Measurements from ENCODE around the gene GRIP1.

Gene GRIP1

DNA sequence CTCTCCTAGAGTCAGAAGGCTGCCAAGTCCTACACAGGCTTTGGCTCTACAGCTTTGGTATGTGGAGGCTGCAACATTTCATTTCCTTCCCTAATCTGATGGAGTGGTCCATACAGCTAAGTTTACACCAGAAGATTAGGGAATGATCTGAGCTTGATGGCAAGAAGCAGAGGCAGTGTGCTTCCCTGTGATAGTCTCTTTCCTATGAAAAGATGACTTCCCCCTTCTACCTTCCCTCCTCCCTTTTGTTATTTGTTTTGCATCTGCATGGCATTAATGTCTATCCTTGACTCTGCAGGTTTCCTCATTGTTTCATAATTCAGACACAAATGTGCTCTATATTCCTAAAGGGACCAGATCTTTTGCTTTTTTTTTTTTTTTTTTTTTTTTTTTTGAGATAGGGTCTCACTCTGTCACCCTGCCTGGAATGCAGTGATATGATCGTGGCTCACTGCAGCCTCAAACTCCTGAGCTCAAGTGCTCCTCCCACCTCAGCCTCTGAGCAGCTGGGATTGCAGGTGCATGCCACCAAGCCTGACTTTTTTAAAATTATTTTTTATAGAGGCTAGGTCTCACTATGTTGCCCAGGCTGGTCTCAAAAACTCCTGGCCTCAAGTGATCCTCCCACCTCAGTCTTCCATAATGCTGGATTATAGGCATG lies 76.3 kb downstream of the GRIP1 start:
- no peak for DNase-seq (ENCODE audit: low read depth in 2 of 2)

GRCh38 chr12:66600903-66601302 lies 78.0 kb downstream of the GRIP1 start:
- DNase-seq (ENCODE audit: low read depth in 2 of 2) = no peak

GRCh38 chr12:66599816-66600215 lies 79.1 kb downstream of the GRIP1 start:
- no peak for DNase-seq (ENCODE audit: low read depth in 2 of 2)

GRCh38 chr12:66598608-66599007 lies 80.3 kb downstream of the GRIP1 start:
- no peak for DNase-seq (ENCODE audit: low read depth in 2 of 2)

- no peak for DNase-seq (ENCODE audit: low read depth in 2 of 2)
Measured at GRCh38 chr12:66598079-66598478, 80.8 kb downstream of the GRIP1 start.

GRCh38 chr12:66596199-66596598 lies 82.7 kb downstream of the GRIP1 start:
- DNase-seq (ENCODE audit: low read depth in 2 of 2) = no peak

DNA sequence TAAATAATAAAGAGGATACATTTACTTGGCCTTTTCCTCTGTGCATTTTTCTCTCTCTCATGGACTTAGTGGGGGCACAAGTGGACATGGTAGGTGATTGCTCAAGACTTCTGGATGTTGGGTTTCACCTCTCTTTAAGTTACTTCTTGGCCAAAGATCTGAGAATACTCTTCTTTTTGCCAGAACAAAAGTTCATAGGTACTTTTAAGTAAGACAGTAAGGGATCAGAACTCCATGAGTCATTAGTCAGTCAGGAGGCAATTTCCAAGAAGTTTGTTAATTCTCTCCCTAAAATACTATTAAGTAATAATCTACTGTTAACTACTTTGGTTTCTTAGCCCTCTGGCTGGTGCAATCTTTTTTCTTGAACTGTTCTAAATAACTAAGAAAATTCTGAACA lies 84.2 kb downstream of the GRIP1 start:
- no peak for DNase-seq (ENCODE audit: low read depth in 2 of 2)

- no peak for DNase-seq (ENCODE audit: low read depth in 2 of 2)
Measured at GRCh38 chr12:66590275-66590985, 88.4 kb downstream of the GRIP1 start.

DNA sequence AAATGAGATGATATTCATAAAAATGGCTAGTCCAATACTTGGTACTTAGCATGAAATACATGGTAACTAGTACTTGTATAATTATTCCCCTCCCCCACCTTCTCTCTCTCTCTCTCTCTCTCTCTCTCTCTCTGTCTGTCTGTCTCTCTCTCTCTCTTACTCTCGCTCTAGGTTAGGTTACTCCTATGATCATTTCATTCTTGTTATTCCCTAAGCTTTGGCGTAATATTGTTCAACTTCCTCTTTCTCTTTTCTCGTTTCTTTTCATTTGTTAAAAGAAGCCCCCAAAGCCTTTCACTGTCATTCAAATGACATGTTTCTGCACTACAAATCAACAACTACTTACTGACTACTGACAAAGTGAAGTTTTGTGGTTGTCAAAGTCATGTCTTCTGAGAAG lies 89.8 kb downstream of the GRIP1 start:
- DNase-seq (ENCODE audit: low read depth in 2 of 2) = no peak

GRCh38 chr12:66587912-66588311 lies 91.0 kb downstream of the GRIP1 start:
- no peak for DNase-seq (ENCODE audit: low read depth in 2 of 2)

- no peak for DNase-seq (ENCODE audit: low read depth in 2 of 2)
Measured at GRCh38 chr12:66584673-66585072, 94.2 kb downstream of the GRIP1 start.

GRCh38 chr12:66573605-66574004 lies 105.3 kb downstream of the GRIP1 start:
- DNase-seq (ENCODE audit: low read depth in 2 of 2) = no peak

DNA sequence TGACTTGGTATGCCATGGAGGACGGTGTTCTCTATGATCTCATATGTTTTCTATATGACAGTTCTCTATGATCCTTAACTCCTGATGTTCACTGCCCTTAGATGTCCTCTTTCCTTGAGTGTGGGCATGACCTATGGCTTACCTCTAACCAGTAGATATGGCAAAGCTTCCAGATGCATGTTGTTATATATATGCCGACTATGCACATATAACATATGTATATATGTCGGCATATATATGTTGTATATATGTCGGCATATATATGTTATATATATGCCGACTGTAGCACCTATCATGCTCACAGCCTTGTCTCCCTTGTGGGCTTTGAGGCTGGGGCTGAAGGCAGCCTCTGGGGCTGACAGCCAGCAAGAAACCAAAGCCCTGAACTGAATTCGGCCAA lies 106.0 kb downstream of the GRIP1 start:
- no peak for DNase-seq (ENCODE audit: low read depth in 2 of 2)

DNA sequence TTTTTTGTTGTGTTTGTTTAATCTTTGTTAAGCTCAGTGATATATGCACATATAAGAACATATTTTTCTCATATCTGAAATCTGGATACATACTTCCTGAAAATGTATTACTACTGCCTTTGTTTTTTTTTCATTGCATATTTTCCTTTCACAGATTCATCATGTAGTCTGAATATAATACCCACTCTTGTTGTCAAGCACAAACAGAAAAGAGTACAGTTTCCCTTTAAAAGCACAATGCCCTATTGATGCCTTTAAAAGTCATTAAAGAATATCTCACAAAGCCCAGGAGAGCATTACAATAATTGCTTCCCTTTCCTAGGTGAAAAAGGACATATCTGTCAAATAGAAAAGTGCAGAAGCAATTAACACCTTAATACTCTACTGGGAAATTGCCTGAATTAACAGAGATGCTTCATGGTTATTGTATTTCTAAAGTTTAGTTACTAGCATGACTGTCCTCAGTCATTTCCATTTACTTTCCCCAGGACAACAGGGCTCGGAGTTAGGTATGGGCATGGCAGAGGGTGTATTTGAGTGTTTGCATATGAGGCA lies 107.4 kb downstream of the GRIP1 start:
- DNase-seq (ENCODE audit: low read depth in 2 of 2) = no peak

GRCh38 chr12:66563220-66563619 lies 115.7 kb downstream of the GRIP1 start:
- DNase-seq (ENCODE audit: low read depth in 2 of 2) = no peak

DNA sequence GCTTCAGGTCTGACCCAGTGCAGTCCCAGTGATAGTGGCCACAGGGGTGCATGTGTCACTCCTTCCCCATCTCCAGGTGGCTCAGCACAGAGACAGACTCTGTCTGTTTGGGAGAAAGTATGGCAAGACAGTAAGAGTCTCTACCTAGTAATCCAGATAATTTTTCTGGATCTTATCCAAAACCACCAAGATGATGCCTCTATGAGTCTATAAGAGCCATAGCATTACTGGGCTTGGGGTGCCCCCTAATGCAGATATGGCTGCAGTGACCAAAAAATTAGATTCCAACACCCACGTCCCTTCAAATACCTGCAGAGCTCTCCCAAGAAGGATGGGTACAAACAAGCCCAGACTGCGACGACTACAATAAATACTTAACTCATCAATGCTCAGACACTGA lies 123.8 kb downstream of the GRIP1 start:
- DNase-seq (ENCODE audit: low read depth in 2 of 2) = no peak

- no peak for DNase-seq (ENCODE audit: low read depth in 2 of 2)
Measured at GRCh38 chr12:66552716-66553115, 126.2 kb downstream of the GRIP1 start.

DNA sequence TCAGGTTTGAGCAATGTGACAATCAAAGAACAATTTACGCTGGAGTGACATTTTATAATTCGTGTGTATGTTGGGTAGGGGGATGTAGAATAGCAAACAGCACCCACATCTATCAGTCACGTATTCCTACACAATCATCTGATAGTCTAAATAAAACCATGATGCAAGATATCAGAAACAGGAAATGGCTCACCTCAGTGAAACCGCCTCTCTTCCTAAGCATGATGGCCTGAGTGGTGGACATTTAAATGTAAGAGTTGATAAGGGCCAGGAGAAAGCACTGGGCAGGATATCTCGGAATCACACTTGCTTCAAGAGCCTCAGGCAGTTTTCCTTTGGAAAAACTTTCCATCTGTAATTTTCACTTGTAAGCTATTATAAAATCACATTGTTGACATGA lies 128.2 kb downstream of the GRIP1 start:
- no peak for DNase-seq (ENCODE audit: low read depth in 2 of 2)

GRCh38 chr12:66549050-66549389 lies 129.9 kb downstream of the GRIP1 start:
- DNase-seq (ENCODE audit: low read depth in 2 of 2) = no peak

- no peak for DNase-seq (ENCODE audit: low read depth in 2 of 2)
Measured at GRCh38 chr12:66548338-66549049, 130.4 kb downstream of the GRIP1 start.

GRCh38 chr12:66541426-66541825 lies 137.4 kb downstream of the GRIP1 start:
- no peak for DNase-seq (ENCODE audit: low read depth in 2 of 2)

DNA sequence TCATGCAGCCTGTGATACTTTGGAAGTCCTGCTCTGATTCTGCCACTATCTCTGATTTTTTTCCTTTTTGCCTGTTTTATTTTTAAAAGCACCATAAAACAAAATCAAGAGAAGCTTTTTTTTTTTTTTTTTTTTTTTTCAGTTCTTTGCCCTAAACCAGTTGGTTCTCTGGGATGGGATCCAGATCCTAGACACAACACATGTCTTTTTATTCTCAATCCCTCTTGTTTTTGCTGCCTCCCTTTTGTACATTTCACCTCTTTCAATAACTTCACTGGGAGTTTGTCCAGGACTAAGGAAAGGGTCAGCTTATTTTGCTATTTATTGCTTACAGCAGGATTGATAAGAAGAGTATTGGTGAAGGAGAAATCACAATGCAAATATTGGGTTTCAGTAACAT lies 139.4 kb downstream of the GRIP1 start:
- no peak for DNase-seq (ENCODE audit: low read depth in 2 of 2)

DNA sequence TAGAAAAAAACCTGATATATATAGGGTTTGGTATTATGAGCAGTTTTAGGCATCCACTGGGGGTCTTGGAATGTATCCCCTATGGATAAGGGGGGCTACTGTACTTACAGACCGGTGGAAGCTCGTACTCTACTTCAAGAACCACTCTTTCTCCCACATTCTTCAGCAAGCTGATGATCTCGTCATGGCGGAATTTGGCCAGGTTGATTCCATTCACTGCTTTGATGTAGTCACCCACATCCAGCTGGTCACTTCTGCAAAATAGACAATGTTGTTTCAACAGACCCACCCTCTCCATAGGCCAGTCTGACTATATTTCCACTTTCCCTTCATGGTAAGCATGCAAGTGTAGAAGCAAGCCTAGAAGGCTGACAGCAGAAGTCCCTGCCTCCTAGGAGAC lies 139.9 kb downstream of the GRIP1 start:
- DNase-seq (ENCODE audit: low read depth in 2 of 2) = no peak

Measured in stimulated activated CD4-positive, alpha-beta T cell treated with anti-CD3 and anti-CD28 coated beads, Interleukin-12 subunit alpha, Interleukin-12 subunit beta, amount 100 ng/mL, for 24 hours (primary cell).